Parathyroid adenoma (tissue), 2 donors: ENCODE results near the gene NAPB.

ENCODE experiments used
- H2AFZ ChIP-seq: fragments of 300-600 bp; sonication (generic); one replicate; pipeline ENCODE4 v1.7.0; 2017; ENCODE audit warnings: antibody characterized with exemption, mild to moderate bottlenecking
- H3K27ac ChIP-seq: fragments of 300-600 bp; sonication (generic); one replicate; pipeline ENCODE4 v1.7.0; 2017
- H3K27me3 ChIP-seq: fragments of 300-600 bp; sonication (generic); one replicate; pipeline ENCODE4 v1.7.0; 2017; ENCODE audit warnings: low read length; ENCODE audit not compliant: control insufficient read depth, insufficient read depth
- H3K36me3 ChIP-seq: fragments of 300-600 bp; sonication (generic); one replicate; pipeline ENCODE4 v1.7.0; 2017; ENCODE audit warnings: low read length; ENCODE audit not compliant: control insufficient read depth, insufficient read depth
- H3K4me1 ChIP-seq: fragments of 300-600 bp; sonication (generic); one replicate; pipeline ENCODE4 v1.7.0; 2017; ENCODE audit warnings: control low read depth
- H3K4me2 ChIP-seq: fragments of 300-600 bp; sonication (generic); one replicate; pipeline ENCODE4 v1.7.0; 2017; ENCODE audit warnings: low read length
- H3K4me3 ChIP-seq: fragments of 300-600 bp; sonication (generic); one replicate; pipeline ENCODE4 v1.7.0; 2017; ENCODE audit warnings: low read depth, low read length
- H3K79me2 ChIP-seq: fragments of 300-600 bp; sonication (generic); one replicate; pipeline ENCODE4 v1.7.0; 2017; ENCODE audit warnings: control low read depth
- H3K9ac ChIP-seq: fragments of 300-600 bp; sonication (generic); one replicate; pipeline ENCODE4 v1.7.0; 2017; ENCODE audit warnings: mild to moderate bottlenecking
- H3K9me3 ChIP-seq: fragments of 300-600 bp; sonication (generic); one replicate; pipeline ENCODE4 v1.7.0; 2017; ENCODE audit warnings: low read length; ENCODE audit not compliant: control insufficient read depth
- CTCF ChIP-seq: fragments of 300-600 bp; sonication (generic); IDR thresholded peaks from one replicate; pipeline ENCODE4 v1.7.0; 2017; ENCODE audit warnings: antibody characterized with exemption, mild to moderate bottlenecking
- donor health status: primary hyperparathyroidism.

The NAPB gene

GRCh38 chr20:23358923-23359593 is 62.2 kb downstream of the NAPB start:
- no peaks in the 10 kb centered on the region for H3K9me3 ChIP-seq
- H3K9ac ChIP-seq = no peak overlapping the region
- peak overlapping the region; percentile 90 for H3K27ac ChIP-seq
- peak overlapping the region; percentile 95 for H3K4me2 ChIP-seq
- H2AFZ ChIP-seq = peak overlapping the region; percentile 55
- TF ChIP-seq CTCF = no peak
- H3K4me1 ChIP-seq = peaks cover 20% of the 10 kb centered on the region
- H3K79me2 ChIP-seq = peaks cover 18% of the 10 kb centered on the region
- H3K36me3 ChIP-seq = no peaks in the 10 kb centered on the region
- peak overlapping the region; percentile 83 for H3K4me3 ChIP-seq
- H3K27me3 ChIP-seq = no peaks in the 10 kb centered on the region

- no peak overlapping the region for H3K9ac ChIP-seq
- H3K79me2 ChIP-seq = peaks cover 14% of the 10 kb centered on the region
- H3K27me3 ChIP-seq = no peaks in the 10 kb centered on the region
- peak overlapping the region; percentile 55 for H2AFZ ChIP-seq
- peaks cover 15% of the 10 kb centered on the region for H3K4me1 ChIP-seq
- peak overlapping the region; percentile 83 for H3K4me3 ChIP-seq
- TF ChIP-seq CTCF = no peak
- no peaks in the 10 kb centered on the region for H3K9me3 ChIP-seq
- H3K4me2 ChIP-seq = peak overlapping the region; percentile 95
- H3K36me3 ChIP-seq = no peaks in the 10 kb centered on the region
- H3K27ac ChIP-seq = peak overlapping the region; percentile 90
These were observed 62.8 kb downstream of the NAPB start for GRCh38 chr20:23358563-23358906.

GRCh38 chr20:23357767-23358562 is 63.3 kb downstream of the NAPB start:
- Histone ChIP-seq H3K79me2 (peaks cover 8% of the 10 kb centered on the region), H3K9me3 (no peaks in the 10 kb centered on the region), H3K4me2 (peak overlapping the region; percentile 95), H3K4me3 (peak overlapping the region; percentile 83), H2AFZ (peak overlapping the region; percentile 95), H3K27ac (peak overlapping the region; percentile 90), H3K4me1 (peaks cover 9% of the 10 kb centered on the region), H3K9ac (peak overlapping the region; percentile 47), H3K27me3 (no peaks in the 10 kb centered on the region), H3K36me3 (no peaks in the 10 kb centered on the region)
- TF ChIP-seq CTCF = no peak

- H3K27ac ChIP-seq = no peak overlapping the region
- peaks cover 12% of the 10 kb centered on the region for H3K4me1 ChIP-seq
- H3K9me3 ChIP-seq = no peaks in the 10 kb centered on the region
- H3K4me2 ChIP-seq = no peak overlapping the region
- no peak overlapping the region for H3K4me3 ChIP-seq
- H3K79me2 ChIP-seq = peaks cover 10% of the 10 kb centered on the region
- no peak overlapping the region for H2AFZ ChIP-seq
- no peak for TF ChIP-seq CTCF
- no peaks in the 10 kb centered on the region for H3K27me3 ChIP-seq
- no peak overlapping the region for H3K9ac ChIP-seq
- H3K36me3 ChIP-seq = no peaks in the 10 kb centered on the region
These were observed 65.1 kb downstream of the NAPB start for GRCh38 chr20:23356203-23356602.
